Fibroblast of the aortic adventitia (primary cell): ENCODE measurements around the gene GAPVD1. TPM values are rescaled to one million over a fixed set of nuclear protein-coding genes. Genes with fewer than 3 reads are reported as not detected.
A peak's percentile ranks its signal among the peaks of the same experiment; 100 is the strongest.
"Not testable (repeated sequence)": the region's sequence is repeated elsewhere in the genome, so short reads cannot be mapped to it uniquely, and the experiment has no call there.

Experiments
- DNase-seq: peaks from one replicate; pipeline ENCODE4 v3.0.0-alpha.2; 2010; ENCODE audit warnings: low read depth
- H3K4me3 ChIP-seq: 2 replicates; pipeline ENCODE4 v1.5.1; 2011; ENCODE audit warnings: low read depth, mild to moderate bottlenecking, control low read depth, low read length, moderate library complexity
- total RNA-seq: library from RNA; depleted of rRNA; stranded (reverse); fragments of >200 nt; gene quantifications from 2 replicates; pipeline ENCODE4 v1.2.3, GENCODE V29; 2012; ENCODE audit warnings: low replicate concordance
- TF ChIP-seq, protein P1 (sequence below): IDR thresholded peaks from 2 replicates; pipeline ENCODE4 v1.5.1; 2011; ENCODE audit warnings: mild to moderate bottlenecking, low read length, control low read depth, inconsistent platforms; ENCODE audit not compliant: insufficient read depth

The GAPVD1 gene
- total RNA-seq, 1 donor: 52.7 TPM

GRCh38 chr9:125258160-125258785 is 3.4 kb upstream of the GAPVD1 start:
- H3K4me3 ChIP-seq: no peak overlapping the region
- TF ChIP-seq, protein P1, sequence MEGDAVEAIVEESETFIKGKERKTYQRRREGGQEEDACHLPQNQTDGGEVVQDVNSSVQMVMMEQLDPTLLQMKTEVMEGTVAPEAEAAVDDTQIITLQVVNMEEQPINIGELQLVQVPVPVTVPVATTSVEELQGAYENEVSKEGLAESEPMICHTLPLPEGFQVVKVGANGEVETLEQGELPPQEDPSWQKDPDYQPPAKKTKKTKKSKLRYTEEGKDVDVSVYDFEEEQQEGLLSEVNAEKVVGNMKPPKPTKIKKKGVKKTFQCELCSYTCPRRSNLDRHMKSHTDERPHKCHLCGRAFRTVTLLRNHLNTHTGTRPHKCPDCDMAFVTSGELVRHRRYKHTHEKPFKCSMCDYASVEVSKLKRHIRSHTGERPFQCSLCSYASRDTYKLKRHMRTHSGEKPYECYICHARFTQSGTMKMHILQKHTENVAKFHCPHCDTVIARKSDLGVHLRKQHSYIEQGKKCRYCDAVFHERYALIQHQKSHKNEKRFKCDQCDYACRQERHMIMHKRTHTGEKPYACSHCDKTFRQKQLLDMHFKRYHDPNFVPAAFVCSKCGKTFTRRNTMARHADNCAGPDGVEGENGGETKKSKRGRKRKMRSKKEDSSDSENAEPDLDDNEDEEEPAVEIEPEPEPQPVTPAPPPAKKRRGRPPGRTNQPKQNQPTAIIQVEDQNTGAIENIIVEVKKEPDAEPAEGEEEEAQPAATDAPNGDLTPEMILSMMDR: no peak
- no peak for DNase-seq

GRCh38 chr9:125258832-125259534 is 2.6 kb upstream of the GAPVD1 start:
- TF ChIP-seq, protein P1: no peak
- no peak for DNase-seq

GRCh38 chr9:125260561-125260960 is 1.1 kb upstream of the GAPVD1 start:
- no peak overlapping the region for H3K4me3 ChIP-seq
- TF ChIP-seq, protein P1: no peak
- DNase-seq: no peak

More at GRCh38 chr9:125258832-125259534, 2.6 kb upstream of the GAPVD1 start:
- H3K4me3 ChIP-seq: no peak overlapping the region

DNA sequence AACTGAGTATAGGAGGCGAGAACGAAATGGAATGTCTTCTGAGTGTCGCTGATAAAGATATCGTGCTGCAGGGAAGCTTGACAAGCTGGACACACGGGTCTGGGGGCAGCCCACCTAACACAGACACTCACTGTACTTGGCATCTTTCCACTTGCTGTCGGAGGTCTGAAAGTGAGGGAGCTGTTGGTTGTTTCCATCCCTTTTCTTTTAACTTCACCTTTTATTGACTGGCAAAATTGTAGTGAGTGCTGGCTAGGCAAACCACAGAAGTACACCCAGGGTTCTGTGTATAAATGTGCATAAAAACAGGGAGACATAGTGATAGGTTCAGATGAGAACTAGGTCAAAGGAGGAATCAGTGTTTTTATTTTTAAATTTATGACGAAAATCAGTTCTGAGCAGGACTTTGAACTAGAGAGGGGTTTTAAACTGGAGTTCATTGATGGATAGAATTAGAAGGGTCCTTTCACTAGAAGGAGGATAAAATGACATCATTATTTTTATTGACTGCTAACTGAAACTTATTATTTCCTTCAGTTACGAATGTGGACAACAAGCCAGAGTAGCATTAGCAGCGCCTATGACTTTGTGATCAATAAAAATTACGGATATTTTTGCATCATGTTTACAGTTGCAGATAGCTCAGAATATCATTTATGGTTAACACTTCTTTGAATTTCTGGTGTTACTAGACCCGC is 817 bp downstream of the GAPVD1 start:
- H3K4me3 ChIP-seq: peak overlapping the region; percentile 95
- DNase-seq: no peak
- TF ChIP-seq, protein P1: no peak

DNA sequence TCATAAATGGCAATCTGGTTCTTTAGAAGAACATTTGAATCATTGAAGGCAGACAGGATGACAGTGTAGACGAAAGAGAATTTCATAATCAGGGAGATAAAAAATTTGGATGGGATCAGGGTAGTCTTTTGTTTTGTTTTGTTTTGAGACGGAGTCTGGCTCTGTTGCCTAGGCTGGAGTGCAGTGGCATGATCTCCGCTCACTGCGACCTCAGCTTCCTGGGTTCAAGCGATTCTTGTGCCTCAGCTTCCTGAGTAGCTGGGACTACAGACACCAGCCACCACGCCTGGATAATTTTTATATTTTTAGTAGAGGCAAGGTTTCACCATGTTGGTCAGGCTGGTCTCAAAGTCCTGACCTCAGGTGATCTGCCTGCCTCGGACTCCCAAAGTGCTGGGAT is 2.4 kb downstream of the GAPVD1 start:
- H3K4me3 ChIP-seq: not testable (repeated sequence)

DNA sequence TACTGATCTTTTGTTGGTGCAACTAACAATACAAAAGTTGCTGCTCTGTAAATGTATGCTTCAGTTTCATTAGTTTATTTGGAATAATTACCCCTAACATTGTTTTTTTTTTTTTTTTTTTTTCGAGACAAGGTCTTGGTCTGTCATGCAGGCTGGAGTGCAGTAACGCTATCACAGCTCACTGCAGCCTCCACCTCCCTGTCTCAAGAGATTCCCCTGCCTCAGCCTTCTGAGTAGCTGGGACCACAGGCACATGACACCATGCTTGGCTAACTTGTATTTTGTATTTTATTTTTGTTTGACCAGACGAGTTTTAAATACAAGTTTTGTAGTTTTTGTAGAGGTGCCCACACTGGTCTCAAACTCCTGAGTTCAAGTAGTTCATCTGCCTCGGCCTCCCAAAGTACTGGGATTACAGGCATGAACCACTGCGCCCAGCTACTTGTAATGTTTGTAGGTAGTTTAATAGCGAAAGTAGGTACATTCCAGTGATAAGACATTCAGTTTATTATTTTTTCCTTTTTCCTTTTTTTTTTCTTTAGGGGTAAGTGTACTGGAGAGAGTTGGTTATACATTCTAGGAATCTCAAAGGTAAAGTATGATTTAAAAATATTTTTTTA is 6.9 kb downstream of the GAPVD1 start:
- TF ChIP-seq, protein P1: no peak
- no peak overlapping the region for H3K4me3 ChIP-seq
- DNase-seq: no peak

More for the DNA sequence above, 2.4 kb downstream of the GAPVD1 start:
- DNase-seq: not testable (repeated sequence)

DNA sequence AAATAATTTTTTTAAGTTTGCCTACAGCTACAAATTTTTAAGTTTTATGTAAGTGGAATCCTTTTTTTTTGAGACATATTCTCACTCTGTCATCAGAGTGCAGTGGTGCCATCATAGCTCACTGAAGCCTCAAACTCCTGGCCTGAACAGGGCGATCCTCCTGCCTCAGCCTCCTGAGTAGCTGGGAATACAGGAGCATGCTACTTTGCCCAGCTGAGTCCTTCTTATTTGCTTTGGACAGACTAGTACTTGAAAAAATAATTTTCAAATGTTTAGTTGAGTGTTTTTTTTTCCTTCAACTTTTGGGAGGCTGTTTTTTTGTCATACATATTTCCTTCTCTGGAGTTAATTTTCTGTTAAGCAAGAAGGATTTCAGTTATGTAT is 7.4 kb downstream of the GAPVD1 start:
- TF ChIP-seq, protein P1: no peak
- DNase-seq: no peak
- no peak overlapping the region for H3K4me3 ChIP-seq
